ENCODE measurements around the gene NKD2.

DNA sequence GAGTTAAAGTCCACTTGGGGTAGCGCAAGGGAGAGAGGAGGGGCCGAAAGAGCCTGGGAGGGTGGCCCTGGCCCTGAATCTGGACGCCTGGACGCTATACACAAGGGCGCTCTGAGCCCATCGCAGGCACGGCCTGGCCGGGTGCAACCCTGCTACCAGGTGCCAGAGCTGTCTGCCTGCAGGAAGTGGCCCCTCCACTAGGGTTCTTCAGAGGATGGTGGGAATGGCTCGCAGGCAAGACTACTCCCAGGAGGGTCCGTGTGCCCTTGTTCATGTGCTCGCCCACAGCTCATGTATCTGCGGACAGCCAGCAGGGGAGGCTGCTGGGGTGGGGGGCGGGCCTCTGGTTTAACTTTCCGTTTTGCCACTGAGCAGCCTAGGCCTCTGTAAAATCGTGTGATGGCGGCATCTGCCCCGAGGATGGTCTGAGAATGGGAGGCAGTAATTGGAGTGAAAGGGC lies 1.4 kb upstream of the NKD2 start:
- TF ChIP-seq, protein P1, sequence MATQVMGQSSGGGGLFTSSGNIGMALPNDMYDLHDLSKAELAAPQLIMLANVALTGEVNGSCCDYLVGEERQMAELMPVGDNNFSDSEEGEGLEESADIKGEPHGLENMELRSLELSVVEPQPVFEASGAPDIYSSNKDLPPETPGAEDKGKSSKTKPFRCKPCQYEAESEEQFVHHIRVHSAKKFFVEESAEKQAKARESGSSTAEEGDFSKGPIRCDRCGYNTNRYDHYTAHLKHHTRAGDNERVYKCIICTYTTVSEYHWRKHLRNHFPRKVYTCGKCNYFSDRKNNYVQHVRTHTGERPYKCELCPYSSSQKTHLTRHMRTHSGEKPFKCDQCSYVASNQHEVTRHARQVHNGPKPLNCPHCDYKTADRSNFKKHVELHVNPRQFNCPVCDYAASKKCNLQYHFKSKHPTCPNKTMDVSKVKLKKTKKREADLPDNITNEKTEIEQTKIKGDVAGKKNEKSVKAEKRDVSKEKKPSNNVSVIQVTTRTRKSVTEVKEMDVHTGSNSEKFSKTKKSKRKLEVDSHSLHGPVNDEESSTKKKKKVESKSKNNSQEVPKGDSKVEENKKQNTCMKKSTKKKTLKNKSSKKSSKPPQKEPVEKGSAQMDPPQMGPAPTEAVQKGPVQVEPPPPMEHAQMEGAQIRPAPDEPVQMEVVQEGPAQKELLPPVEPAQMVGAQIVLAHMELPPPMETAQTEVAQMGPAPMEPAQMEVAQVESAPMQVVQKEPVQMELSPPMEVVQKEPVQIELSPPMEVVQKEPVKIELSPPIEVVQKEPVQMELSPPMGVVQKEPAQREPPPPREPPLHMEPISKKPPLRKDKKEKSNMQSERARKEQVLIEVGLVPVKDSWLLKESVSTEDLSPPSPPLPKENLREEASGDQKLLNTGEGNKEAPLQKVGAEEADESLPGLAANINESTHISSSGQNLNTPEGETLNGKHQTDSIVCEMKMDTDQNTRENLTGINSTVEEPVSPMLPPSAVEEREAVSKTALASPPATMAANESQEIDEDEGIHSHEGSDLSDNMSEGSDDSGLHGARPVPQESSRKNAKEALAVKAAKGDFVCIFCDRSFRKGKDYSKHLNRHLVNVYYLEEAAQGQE (IDR thresholded peaks at IDR 0.05; ENCODE audit: insufficient read depth in 1 of 2, low read depth in 2 of 2, low read length in 2 of 2) = no peak
- TF ChIP-seq POLR2AphosphoS5 (IDR thresholded peaks at IDR 0.05; ENCODE audit: low read depth, low read length) (no peak), TAF1 (IDR thresholded peaks at IDR 0.05; ENCODE audit: borderline replicate concordance, insufficient read depth, low read length) (no peak), SIN3A (IDR thresholded peaks at IDR 0.05; ENCODE audit: borderline replicate concordance, insufficient read depth, low read length) (no peak)

All from PFSK-1 (cell line).